Osteoblast (primary cell): Measurements from ENCODE around the gene TTC9B. TPM values are rescaled to one million over a fixed set of nuclear protein-coding genes. Genes with fewer than 3 reads are reported as not detected.

Experiments used
- DNase-seq: peaks from one replicate; pipeline ENCODE4 v3.0.0; 2011; ENCODE audit warnings: low spot score, mixed read lengths; ENCODE audit not compliant: insufficient read length; ENCODE audit errors: missing footprints
- H2AFZ ChIP-seq: 2 replicates; pipeline ENCODE4 v1.6.0; 2011; ENCODE audit warnings: mild to moderate bottlenecking, low read length
- H3K27ac ChIP-seq: 2 replicates; pipeline ENCODE4 v1.5.1; 2011; ENCODE audit warnings: mild to moderate bottlenecking, low read depth, low read length, moderate library complexity
- H3K27me3 ChIP-seq: 2 replicates; pipeline ENCODE4 v1.6.0; 2012; ENCODE audit warnings: mild to moderate bottlenecking, control low read depth, inconsistent platforms, low read length, moderate library complexity; ENCODE audit not compliant: insufficient read depth
- H3K36me3 ChIP-seq: 2 replicates; pipeline ENCODE4 v1.5.1; 2011; ENCODE audit warnings: mild to moderate bottlenecking, low read length, control low read depth, moderate library complexity; ENCODE audit not compliant: insufficient read depth
- H3K4me1 ChIP-seq: 2 replicates; pipeline ENCODE4 v1.5.1; 2011; ENCODE audit warnings: mild to moderate bottlenecking, low read length, control low read depth, moderate library complexity; ENCODE audit not compliant: insufficient read depth
- H3K4me2 ChIP-seq: 2 replicates; pipeline ENCODE4 v1.6.0; 2011; ENCODE audit warnings: mild to moderate bottlenecking, low read length; ENCODE audit not compliant: insufficient read depth
- H3K4me3 ChIP-seq: fragments of 200-600 bp; sonication (generic); 3 replicates; pipeline ENCODE4 v1.5.1; 2012; ENCODE audit warnings: mild to moderate bottlenecking, low read length, inconsistent platforms; ENCODE audit not compliant: insufficient read depth
- H3K79me2 ChIP-seq: 2 replicates; pipeline ENCODE4 v1.6.0; 2012; ENCODE audit warnings: mild to moderate bottlenecking, low read length, control low read depth, inconsistent platforms; ENCODE audit not compliant: insufficient read depth
- H3K9me3 ChIP-seq: 2 replicates; pipeline ENCODE4 v1.5.1; 2011; ENCODE audit warnings: low read depth, low read length, control low read depth
- H4K20me1 ChIP-seq: 2 replicates; pipeline ENCODE4 v1.6.0; 2012; ENCODE audit warnings: mild to moderate bottlenecking, low read length, control low read depth; ENCODE audit not compliant: insufficient read depth
- total RNA-seq: library from RNA; depleted of rRNA; stranded (reverse); fragments of >200 nt; gene quantifications from 2 replicates; pipeline ENCODE4 v1.2.3, GENCODE V29; 2012
- TF ChIP-seq, protein P1 (sequence below): IDR thresholded peaks from 2 replicates; pipeline ENCODE4 v1.5.1; 2011; ENCODE audit warnings: mild to moderate bottlenecking, low read depth, low read length, moderate library complexity; ENCODE audit errors: extremely low read depth

TTC9B gene
- total RNA-seq, 1 donor = not detected

DNA sequence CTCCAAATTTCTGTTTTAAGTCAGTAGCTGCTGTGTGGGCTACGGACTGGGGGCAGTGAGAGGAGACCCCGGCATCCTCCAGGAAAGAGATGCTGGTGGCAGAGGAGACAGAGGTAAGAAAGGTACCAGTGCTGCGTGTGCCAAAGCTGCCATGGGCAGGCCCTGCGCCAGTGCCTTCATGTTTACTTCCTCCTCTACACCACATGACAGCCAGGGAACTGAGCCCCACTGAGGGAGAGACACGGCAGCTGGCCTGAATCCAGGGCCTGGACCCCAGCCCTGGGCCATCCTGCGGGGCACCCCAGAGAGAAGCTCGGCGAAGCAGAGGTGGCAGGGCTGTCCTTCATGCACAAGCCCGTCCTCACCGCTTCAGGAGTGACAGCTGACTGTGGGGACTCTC lies 31.0 kb upstream of the TTC9B start:
- H3K79me2 ChIP-seq = peaks cover 69% of the 10 kb centered on the region
- H3K4me2 ChIP-seq = no peak overlapping the region
- DNase-seq = no peak
- TF ChIP-seq, protein P1, sequence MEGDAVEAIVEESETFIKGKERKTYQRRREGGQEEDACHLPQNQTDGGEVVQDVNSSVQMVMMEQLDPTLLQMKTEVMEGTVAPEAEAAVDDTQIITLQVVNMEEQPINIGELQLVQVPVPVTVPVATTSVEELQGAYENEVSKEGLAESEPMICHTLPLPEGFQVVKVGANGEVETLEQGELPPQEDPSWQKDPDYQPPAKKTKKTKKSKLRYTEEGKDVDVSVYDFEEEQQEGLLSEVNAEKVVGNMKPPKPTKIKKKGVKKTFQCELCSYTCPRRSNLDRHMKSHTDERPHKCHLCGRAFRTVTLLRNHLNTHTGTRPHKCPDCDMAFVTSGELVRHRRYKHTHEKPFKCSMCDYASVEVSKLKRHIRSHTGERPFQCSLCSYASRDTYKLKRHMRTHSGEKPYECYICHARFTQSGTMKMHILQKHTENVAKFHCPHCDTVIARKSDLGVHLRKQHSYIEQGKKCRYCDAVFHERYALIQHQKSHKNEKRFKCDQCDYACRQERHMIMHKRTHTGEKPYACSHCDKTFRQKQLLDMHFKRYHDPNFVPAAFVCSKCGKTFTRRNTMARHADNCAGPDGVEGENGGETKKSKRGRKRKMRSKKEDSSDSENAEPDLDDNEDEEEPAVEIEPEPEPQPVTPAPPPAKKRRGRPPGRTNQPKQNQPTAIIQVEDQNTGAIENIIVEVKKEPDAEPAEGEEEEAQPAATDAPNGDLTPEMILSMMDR = no peak
- no peaks in the 10 kb centered on the region for H3K4me1 ChIP-seq
- peaks cover 27% of the 10 kb centered on the region for H3K36me3 ChIP-seq
- H2AFZ ChIP-seq = no peak overlapping the region
- peaks cover 46% of the 10 kb centered on the region for H4K20me1 ChIP-seq
- H3K9me3 ChIP-seq = no peaks in the 10 kb centered on the region
- no peak overlapping the region for H3K4me3 ChIP-seq
- no peak overlapping the region for H3K27ac ChIP-seq
- H3K27me3 ChIP-seq = no peaks in the 10 kb centered on the region

DNA sequence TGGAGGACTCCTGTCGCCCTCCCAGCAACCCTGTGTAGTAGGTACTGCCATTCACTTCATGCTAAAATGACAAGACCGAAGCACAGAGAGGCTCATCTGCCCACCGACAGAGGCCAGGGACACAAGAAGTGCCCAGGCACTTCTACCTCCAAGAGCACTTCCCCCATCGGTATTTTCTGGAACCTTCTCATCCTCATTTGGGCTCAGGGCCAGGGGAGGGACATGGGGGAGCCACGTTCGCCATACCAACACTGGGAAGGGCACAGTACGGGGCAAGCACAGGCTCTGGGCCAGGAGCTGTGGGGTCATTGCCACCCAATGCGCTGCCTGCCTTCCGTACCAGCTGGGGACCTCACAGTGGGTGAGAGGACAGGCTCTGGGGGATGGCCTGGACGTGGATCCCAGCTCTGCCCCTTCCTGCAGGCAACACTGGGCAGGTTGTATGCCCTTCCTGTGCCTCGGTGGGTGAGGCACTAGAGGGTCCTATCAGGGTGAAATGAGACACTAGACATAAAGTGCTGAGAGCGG lies 29.6 kb upstream of the TTC9B start:
- TF ChIP-seq, protein P1 = no peak
- peaks cover 64% of the 10 kb centered on the region for H3K79me2 ChIP-seq
- no peak for DNase-seq
- no peaks in the 10 kb centered on the region for H3K9me3 ChIP-seq
- H3K4me2 ChIP-seq = no peak overlapping the region
- no peak overlapping the region for H3K27ac ChIP-seq
- peaks cover 13% of the 10 kb centered on the region for H3K36me3 ChIP-seq
- H2AFZ ChIP-seq = no peak overlapping the region
- no peaks in the 10 kb centered on the region for H3K4me1 ChIP-seq
- H4K20me1 ChIP-seq = peaks cover 43% of the 10 kb centered on the region
- no peaks in the 10 kb centered on the region for H3K27me3 ChIP-seq
- H3K4me3 ChIP-seq = no peak overlapping the region

DNA sequence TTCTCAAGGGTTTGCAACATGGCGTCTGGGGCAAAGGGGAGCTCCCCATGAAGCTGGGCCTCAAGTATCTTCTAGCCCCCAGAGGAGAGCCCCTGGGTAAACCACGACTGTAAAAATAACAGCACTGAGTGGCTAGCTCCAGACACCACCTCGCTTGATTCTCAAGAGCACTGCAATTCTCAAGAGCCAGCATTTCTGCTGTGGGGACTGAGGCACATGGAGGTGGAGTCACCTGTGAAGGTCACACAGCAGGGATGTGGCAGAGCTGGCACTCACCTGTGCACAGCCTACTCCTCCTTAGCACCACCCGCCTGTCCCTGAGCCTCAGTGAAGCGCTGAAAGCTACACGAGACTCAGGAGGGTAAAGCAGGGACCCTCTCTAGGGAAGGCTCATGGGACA lies 29.0 kb upstream of the TTC9B start:
- no peak for DNase-seq
- Histone ChIP-seq H3K79me2 (peaks cover 58% of the 10 kb centered on the region), H4K20me1 (peaks cover 38% of the 10 kb centered on the region)

DNA sequence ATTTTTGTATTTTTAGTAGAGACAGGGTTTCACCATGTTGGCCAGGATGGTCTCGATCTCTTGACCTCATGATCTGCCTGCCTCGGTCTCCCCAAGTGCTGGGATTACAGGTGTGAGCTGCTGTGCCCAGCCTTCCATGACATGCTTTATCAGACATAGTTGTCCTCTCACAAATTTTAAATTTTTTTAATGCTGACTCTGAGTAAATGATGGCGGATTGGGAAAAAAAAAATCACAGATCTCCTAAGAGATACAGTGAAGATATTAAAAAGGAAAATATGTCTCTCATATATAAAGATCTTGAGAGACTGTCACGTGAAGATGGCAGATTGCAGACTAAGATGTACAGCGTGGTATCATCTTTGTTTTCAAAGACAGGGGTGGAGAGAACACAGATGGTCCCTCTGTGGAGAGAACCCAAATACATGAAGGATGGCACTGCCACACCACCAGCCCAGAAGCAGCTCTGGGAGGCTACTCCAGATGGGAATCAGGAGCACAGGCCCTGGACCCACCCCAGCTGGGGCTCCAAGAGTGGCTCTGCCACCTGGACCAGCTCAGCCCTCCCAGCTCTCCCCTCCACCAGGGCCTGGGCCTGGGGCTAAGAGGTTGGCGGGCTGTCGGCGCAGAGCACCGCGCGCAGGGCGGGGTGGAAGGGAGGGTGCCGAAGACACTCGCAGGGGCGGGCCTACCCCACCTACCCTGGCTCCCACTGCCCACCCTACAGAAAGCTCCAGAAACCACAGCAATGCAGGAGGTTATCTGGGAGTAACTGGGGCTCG lies 28.3 kb upstream of the TTC9B start:
- H3K27ac ChIP-seq = no peak overlapping the region
- H3K4me2 ChIP-seq = no peak overlapping the region
- H3K4me1 ChIP-seq = no peaks in the 10 kb centered on the region
- H3K79me2 ChIP-seq = peaks cover 51% of the 10 kb centered on the region
- H3K27me3 ChIP-seq = no peaks in the 10 kb centered on the region
- DNase-seq = no peak
- peaks cover 34% of the 10 kb centered on the region for H4K20me1 ChIP-seq
- H3K4me3 ChIP-seq = no peak overlapping the region
- TF ChIP-seq, protein P1 = no peak
- H3K36me3 ChIP-seq = peaks cover 14% of the 10 kb centered on the region
- H3K9me3 ChIP-seq = no peaks in the 10 kb centered on the region
- no peak overlapping the region for H2AFZ ChIP-seq

More for the DNA sequence above, 29.0 kb upstream of the TTC9B start:
- Histone ChIP-seq H3K4me3 (no peak overlapping the region), H3K36me3 (peaks cover 11% of the 10 kb centered on the region), H2AFZ (no peak overlapping the region), H3K9me3 (no peaks in the 10 kb centered on the region), H3K4me1 (no peaks in the 10 kb centered on the region), H3K27me3 (no peaks in the 10 kb centered on the region), H3K27ac (no peak overlapping the region), H3K4me2 (no peak overlapping the region)
- TF ChIP-seq, protein P1 = no peak
